Measurements from ENCODE around the gene DBNDD1.

The DBNDD1 gene

DNA sequence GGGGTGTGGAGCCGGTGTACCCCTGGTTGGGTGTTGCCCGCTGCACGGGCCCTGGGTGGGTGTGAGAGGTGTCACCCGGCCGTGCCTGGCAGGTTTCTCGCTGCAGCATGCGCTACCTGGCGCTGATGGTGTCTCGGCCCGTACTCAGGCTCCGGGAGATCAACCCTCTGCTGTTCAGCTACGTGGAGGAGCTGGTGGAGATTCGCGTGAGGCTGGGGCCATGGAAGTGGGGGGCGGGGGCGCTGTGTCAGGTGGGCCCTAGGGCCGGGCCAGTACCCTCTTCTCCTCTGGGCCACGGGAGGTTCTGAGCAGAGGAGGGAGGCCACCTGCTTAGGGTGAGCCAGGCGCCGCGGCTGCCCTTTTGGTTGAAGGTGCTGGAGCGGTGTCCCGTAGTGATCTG, 57.3 kb downstream of the DBNDD1 start:
- DNase-seq (ENCODE audit: low read depth) = no peak

GRCh38 chr16:89960966-89961365, 58.3 kb downstream of the DBNDD1 start:
- no peak for DNase-seq (ENCODE audit: low read depth)

DNA sequence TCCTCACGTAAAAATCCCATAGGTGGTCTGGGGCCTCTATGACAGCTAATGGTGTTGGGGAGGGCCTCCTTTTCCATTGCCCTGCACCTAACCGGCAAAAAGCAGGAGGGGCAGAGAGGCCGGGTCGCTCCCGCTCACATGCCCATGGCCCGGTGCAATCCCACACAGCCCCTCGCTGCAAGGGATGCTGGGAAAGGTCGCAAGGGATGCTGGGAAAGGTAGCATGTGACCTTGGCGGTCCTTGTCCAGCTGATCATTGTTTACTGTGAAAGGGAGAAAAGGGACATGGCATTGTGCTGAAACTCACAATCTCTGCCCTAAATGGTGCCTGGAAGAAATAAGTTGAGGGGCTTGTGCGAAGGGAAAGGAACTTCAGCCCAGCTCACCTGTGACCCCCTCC, 60.7 kb downstream of the DBNDD1 start:
- DNase-seq (ENCODE audit: low read depth) = no peak

- DNase-seq (ENCODE audit: low read depth) = no peak
Measured at GRCh38 chr16:89958068-89958467, 61.2 kb downstream of the DBNDD1 start.

- DNase-seq (ENCODE audit: low read depth) = no peak
Measured at GRCh38 chr16:89957216-89957785, 62.0 kb downstream of the DBNDD1 start.

GRCh38 chr16:89956505-89957215, 62.6 kb downstream of the DBNDD1 start:
- DNase-seq (ENCODE audit: low read depth) = no peak

GRCh38 chr16:89955001-89955685, 64.1 kb downstream of the DBNDD1 start:
- no peak for DNase-seq (ENCODE audit: low read depth)
